Osteocyte (in vitro differentiated cells): ENCODE data around the gene SLC35F6. TPM values are rescaled to one million over a fixed set of nuclear protein-coding genes. Genes with fewer than 3 reads are reported as not detected.
"Not testable (repeated sequence)": the region's sequence is repeated elsewhere in the genome, so short reads cannot be mapped to it uniquely, and the experiment has no call there.

ENCODE experiments used
- DNase-seq: peaks from one replicate; pipeline ENCODE4 v3.0.0; 2021; ENCODE audit warnings: mixed read lengths; ENCODE audit not compliant: unreplicated experiment; ENCODE audit errors: extremely low spot score
- H3K27ac Mint-ChIP-seq: one replicate; pipeline ENCODE4 v1.8.0; 2021; ENCODE audit warnings: mild to moderate bottlenecking, mixed read lengths; ENCODE audit not compliant: unreplicated experiment
- H3K27me3 Mint-ChIP-seq: one replicate; pipeline ENCODE4 v1.8.0; 2021; ENCODE audit warnings: mixed read lengths; ENCODE audit not compliant: unreplicated experiment
- H3K36me3 Mint-ChIP-seq: one replicate; pipeline ENCODE4 v1.8.0; 2021; ENCODE audit warnings: mixed read lengths; ENCODE audit not compliant: unreplicated experiment
- H3K4me1 Mint-ChIP-seq: one replicate; pipeline ENCODE4 v1.8.0; 2021; ENCODE audit warnings: mixed read lengths; ENCODE audit not compliant: unreplicated experiment
- H3K4me3 Mint-ChIP-seq: one replicate; pipeline ENCODE4 v1.8.0; 2021; ENCODE audit warnings: mild to moderate bottlenecking, moderate library complexity, mixed read lengths; ENCODE audit not compliant: unreplicated experiment
- H3K9me3 Mint-ChIP-seq: one replicate; pipeline ENCODE4 v1.8.0; 2021; ENCODE audit warnings: mixed read lengths; ENCODE audit not compliant: unreplicated experiment
- total RNA-seq: library from RNA; stranded (reverse); gene quantifications from 2 replicates; pipeline ENCODE4 v1.2.1, GENCODE V29; 2021
- TF ChIP-seq, protein P1 (sequence below): fragments of 200-600 bp; sonication (generic); IDR thresholded peaks from 2 replicates; pipeline ENCODE4 v1.5.0; 2021; ENCODE audit warnings: antibody characterized with exemption, mild to moderate bottlenecking, moderate library complexity

The SLC35F6 gene
- total RNA-seq, 1 donor from 2014 or later = 40.5 TPM

DNA sequence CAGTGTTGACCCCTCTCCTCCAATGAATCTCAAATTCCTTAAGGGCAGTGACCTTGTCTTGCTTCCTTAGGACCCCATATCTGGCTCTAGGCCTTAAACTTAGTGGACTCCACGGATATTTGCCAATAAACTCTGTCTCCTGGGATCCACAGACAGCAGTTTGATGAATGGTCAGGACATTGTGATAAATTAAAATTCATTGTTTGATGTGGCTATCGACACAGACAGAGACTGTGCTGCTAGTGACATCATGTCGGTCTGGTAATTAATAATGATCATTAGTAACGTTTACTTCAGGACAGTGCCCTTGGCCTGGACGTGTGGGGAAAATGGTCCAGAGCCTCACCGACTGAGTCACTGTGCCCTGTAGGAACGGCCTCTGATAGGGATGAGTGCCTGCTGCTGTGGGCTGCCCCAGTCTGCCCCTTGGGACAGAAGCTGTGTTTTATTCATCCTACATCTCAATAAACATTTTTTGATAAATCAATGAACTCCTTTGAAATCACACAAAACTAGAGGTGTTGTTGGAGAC, 5.2 kb upstream of the SLC35F6 start:
- no peaks in the 10 kb centered on the region for H3K9me3 Mint-ChIP-seq
- TF ChIP-seq, protein P1, sequence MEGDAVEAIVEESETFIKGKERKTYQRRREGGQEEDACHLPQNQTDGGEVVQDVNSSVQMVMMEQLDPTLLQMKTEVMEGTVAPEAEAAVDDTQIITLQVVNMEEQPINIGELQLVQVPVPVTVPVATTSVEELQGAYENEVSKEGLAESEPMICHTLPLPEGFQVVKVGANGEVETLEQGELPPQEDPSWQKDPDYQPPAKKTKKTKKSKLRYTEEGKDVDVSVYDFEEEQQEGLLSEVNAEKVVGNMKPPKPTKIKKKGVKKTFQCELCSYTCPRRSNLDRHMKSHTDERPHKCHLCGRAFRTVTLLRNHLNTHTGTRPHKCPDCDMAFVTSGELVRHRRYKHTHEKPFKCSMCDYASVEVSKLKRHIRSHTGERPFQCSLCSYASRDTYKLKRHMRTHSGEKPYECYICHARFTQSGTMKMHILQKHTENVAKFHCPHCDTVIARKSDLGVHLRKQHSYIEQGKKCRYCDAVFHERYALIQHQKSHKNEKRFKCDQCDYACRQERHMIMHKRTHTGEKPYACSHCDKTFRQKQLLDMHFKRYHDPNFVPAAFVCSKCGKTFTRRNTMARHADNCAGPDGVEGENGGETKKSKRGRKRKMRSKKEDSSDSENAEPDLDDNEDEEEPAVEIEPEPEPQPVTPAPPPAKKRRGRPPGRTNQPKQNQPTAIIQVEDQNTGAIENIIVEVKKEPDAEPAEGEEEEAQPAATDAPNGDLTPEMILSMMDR = no peak
- H3K27ac Mint-ChIP-seq = peak overlapping the region; percentile 78
- H3K4me3 Mint-ChIP-seq = no peak overlapping the region
- DNase-seq = no peak
- peaks cover 28% of the 10 kb centered on the region for H3K4me1 Mint-ChIP-seq
- no peaks in the 10 kb centered on the region for H3K27me3 Mint-ChIP-seq
- no peaks in the 10 kb centered on the region for H3K36me3 Mint-ChIP-seq

DNA sequence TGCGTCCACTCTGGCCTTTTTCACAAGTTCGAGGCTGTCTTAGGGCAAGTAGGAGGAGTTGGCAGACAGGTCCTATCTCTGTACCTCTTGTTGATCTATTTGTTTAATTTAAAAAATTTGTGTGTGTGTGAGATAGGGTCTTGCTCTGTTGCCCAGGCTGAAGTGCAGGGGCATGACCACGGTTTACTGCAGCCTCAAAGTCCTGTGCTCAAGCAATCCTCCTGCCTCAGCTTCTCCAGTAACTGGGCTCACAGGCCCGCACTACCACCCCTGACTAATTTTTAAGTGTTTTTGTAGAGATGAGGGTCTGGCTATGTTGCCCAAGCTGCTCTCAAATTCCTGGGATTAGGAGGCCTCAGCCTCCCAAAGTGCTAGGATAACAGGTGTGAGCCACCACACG, 4.2 kb upstream of the SLC35F6 start:
- DNase-seq = no peak
- Mint-ChIP-seq H3K27ac (no peak overlapping the region), H3K27me3 (no peaks in the 10 kb centered on the region), H3K9me3 (no peaks in the 10 kb centered on the region), H3K4me3 (no peak overlapping the region), H3K4me1 (peaks cover 34% of the 10 kb centered on the region), H3K36me3 (no peaks in the 10 kb centered on the region)
- TF ChIP-seq, protein P1 = no peak

DNA sequence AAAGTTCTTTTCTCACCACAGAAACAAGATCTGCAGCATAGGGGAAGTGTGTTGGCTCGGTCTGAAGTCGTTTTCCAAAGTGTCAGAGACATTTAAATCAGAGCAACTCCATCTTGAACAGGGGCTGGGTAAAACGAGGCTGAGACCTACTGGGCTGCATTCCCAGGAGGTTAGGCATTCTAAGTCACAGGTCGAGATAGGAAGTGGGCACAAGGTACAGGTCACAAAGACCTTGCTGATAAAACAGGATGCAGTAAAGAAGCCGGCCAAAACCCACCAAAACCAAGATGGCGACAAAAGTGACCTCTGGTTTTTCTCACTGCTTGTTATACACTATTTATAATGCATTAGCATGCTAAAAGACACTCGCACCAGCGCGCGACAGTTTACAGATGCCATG, 3.1 kb upstream of the SLC35F6 start:
- not testable (repeated sequence) for H3K27ac Mint-ChIP-seq

DNA sequence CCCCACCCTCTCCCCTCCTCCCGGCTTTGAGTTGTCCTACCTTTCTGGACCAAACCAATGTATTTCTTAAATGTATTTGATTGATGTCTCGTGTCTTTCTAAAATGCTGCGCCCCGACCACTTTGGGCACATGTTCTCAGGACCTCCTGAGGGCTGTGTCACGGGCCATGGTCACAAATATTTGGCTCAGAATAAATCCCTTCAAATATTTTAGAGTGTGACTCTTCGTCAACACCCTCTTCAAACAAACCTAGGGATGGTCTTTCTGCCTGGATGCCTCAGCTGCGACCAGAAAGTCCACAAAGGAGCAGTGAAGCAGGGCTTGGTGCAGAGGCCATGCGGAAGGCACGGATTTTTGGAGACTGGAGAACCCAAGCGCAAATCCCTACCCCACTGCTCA, 1.1 kb upstream of the SLC35F6 start:
- no peaks in the 10 kb centered on the region for H3K27me3 Mint-ChIP-seq

More for the DNA sequence above, 3.1 kb upstream of the SLC35F6 start:
- not testable (repeated sequence) for H3K27me3 Mint-ChIP-seq, DNase-seq, H3K9me3 Mint-ChIP-seq, H3K36me3 Mint-ChIP-seq, H3K4me3 Mint-ChIP-seq
- H3K4me1 Mint-ChIP-seq = peaks cover 45% of the 10 kb centered on the region

DNA sequence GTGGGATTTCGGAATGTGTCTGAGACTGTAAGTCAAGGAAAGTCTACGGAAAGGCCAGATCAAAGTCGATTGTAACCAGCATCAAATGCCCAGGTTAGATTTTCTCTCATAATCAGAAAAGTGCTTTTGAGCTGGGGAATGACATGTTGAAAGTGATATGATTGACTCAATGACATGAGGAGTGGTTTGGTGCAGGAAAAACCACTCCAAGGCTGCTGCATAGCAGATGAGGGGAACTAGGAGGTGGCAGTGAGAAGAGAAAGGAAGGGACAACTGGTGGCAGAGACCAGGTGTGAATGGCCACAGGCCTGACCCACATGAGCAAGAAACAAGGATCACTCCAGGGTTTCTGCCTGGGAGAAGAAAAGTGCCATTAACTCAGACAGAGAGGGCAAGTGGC, 822 bp downstream of the SLC35F6 start:
- peak overlapping the region; percentile 94 for H3K4me3 Mint-ChIP-seq
- H3K36me3 Mint-ChIP-seq = no peaks in the 10 kb centered on the region
- H3K4me1 Mint-ChIP-seq = peaks cover 38% of the 10 kb centered on the region
- no peaks in the 10 kb centered on the region for H3K27me3 Mint-ChIP-seq
- peak overlapping the region; percentile 93 for H3K27ac Mint-ChIP-seq
- TF ChIP-seq, protein P1 = no peak
- no peaks in the 10 kb centered on the region for H3K9me3 Mint-ChIP-seq
- DNase-seq = no peak

More for the DNA sequence above, 1.1 kb upstream of the SLC35F6 start:
- Mint-ChIP-seq H3K36me3 (no peaks in the 10 kb centered on the region), H3K27ac (no peak overlapping the region), H3K9me3 (no peaks in the 10 kb centered on the region), H3K4me3 (peak overlapping the region; percentile 94), H3K4me1 (peaks cover 37% of the 10 kb centered on the region)
- no peak for DNase-seq
- TF ChIP-seq, protein P1 = no peak
